WTC11 (cell line): ENCODE data around the gene NR1D1. TPM values are rescaled to one million over a fixed set of nuclear protein-coding genes. Genes with fewer than 3 reads are reported as not detected.
"Not testable (repeated sequence)": the region's sequence is repeated elsewhere in the genome, so short reads cannot be mapped to it uniquely, and the experiment has no call there.

Experiments used
- ATAC-seq: fragments of 200-7000 bp; cut with Tn5 transposase; 2 replicates; pipeline ENCODE4 v1.10.0; 2021; ENCODE audit warnings: mild to moderate bottlenecking, moderate library complexity
- CTCF ChIA-PET: fragments of 300-600 bp; sonication (Branson Sonifier 250); formaldehyde crosslinking; loops from one replicate; lab custom pipeline; 2021; ENCODE audit warnings: antibody characterized with exemption; lab: Charles Lee
- POLR2A ChIA-PET: fragments of 350-600 bp; sonication (Branson Sonifier 250); formaldehyde crosslinking; loops from one replicate; lab custom pipeline; 2021; ENCODE audit warnings: antibody characterized with exemption; lab: Charles Lee
- DNase-seq: peaks from one replicate; pipeline ENCODE4 v3.0.0; 2021; ENCODE audit warnings: low spot score
- H3K27ac Mint-ChIP-seq: 2 replicates; pipeline ENCODE4 v1.8.0; 2021; ENCODE audit warnings: mixed read lengths
- H3K27me3 Mint-ChIP-seq: 2 replicates; pipeline ENCODE4 v1.8.0; 2021; ENCODE audit warnings: low read depth, mild to moderate bottlenecking, moderate library complexity, mixed read lengths
- H3K36me3 Mint-ChIP-seq: 2 replicates; pipeline ENCODE4 v1.8.0; 2021; ENCODE audit warnings: mixed read lengths
- H3K4me1 Mint-ChIP-seq: 2 replicates; pipeline ENCODE4 v1.8.0; 2022; ENCODE audit warnings: mixed read lengths
- H3K4me3 Mint-ChIP-seq: 2 replicates; pipeline ENCODE4 v1.8.0; 2021; ENCODE audit warnings: mild to moderate bottlenecking, moderate library complexity, mixed read lengths
- H3K9me3 Mint-ChIP-seq: 2 replicates; pipeline ENCODE4 v1.8.0; 2021; ENCODE audit warnings: mixed read lengths
- GABPB1 ChIP-seq: sonication (generic); formaldehyde crosslinking; IDR thresholded peaks from 2 replicates; pipeline ENCODE4 v1.8.1; 2023; ENCODE audit warnings: mild to moderate bottlenecking, missing genetic modification reagents
- GTF2I ChIP-seq: fragments of 250-450 bp; sonication (Bioruptor Pico); conservative IDR thresholded peaks from 2 replicates; pipeline ENCODE4 v1.4.0; 2021; ENCODE audit warnings: mild to moderate bottlenecking
- MXD4 ChIP-seq: fragments of 250-450 bp; sonication (Bioruptor Pico); IDR thresholded peaks from 2 replicates; pipeline ENCODE4 v1.8.0; 2021; ENCODE audit warnings: mild to moderate bottlenecking, moderate library complexity, borderline replicate concordance
- NFATC4 ChIP-seq: fragments of 250-450 bp; sonication (Bioruptor Pico); IDR thresholded peaks from 2 replicates; pipeline ENCODE4 v1.9.0; 2021; ENCODE audit warnings: mild to moderate bottlenecking
- SP1 ChIP-seq: sonication (generic); formaldehyde crosslinking; conservative IDR thresholded peaks from 2 replicates; pipeline ENCODE4 v1.8.1; 2022; ENCODE audit warnings: missing genetic modification reagents
- ZNF121 ChIP-seq: sonication (generic); formaldehyde crosslinking; IDR thresholded peaks from 2 replicates; pipeline ENCODE4 v1.8.0; 2023; ENCODE audit warnings: missing genetic modification reagents
- ZNF425 ChIP-seq: fragments of 250-450 bp; sonication (Bioruptor Pico); conservative IDR thresholded peaks from 2 replicates; pipeline ENCODE4 v1.9.0; 2021; ENCODE audit warnings: mild to moderate bottlenecking
- total RNA-seq: library from RNA; stranded (reverse); gene quantifications from 3 replicates; pipeline ENCODE4 v1.2.3, GENCODE V29; 2021
- TF ChIP-seq, protein P1 (sequence below): sonication (generic); formaldehyde crosslinking; IDR thresholded peaks from 2 replicates; pipeline ENCODE4 v1.8.1; 2023; ENCODE audit warnings: mild to moderate bottlenecking, missing genetic modification reagents, moderate library complexity
- TF ChIP-seq, protein P2 (sequence below): fragments of 200-600 bp; IDR thresholded peaks from 2 replicates; pipeline ENCODE4 v1.8.0; 2022; ENCODE audit warnings: antibody characterized with exemption
- TF ChIP-seq, protein P3 (sequence below): sonication (generic); formaldehyde crosslinking; IDR thresholded peaks from 2 replicates; pipeline ENCODE4 v1.8.1; 2023; ENCODE audit warnings: mild to moderate bottlenecking, missing genetic modification reagents, borderline replicate concordance
- TF ChIP-seq, protein P4 (sequence below): sonication (generic); formaldehyde crosslinking; conservative IDR thresholded peaks from 2 replicates; pipeline ENCODE4 v1.8.1; 2022; ENCODE audit warnings: mild to moderate bottlenecking, missing genetic modification reagents
- TF ChIP-seq, protein P5 (sequence below): fragments of 250-450 bp; sonication (Bioruptor Pico); IDR thresholded peaks from 2 replicates; pipeline ENCODE4 v1.9.0; 2021; ENCODE audit warnings: mild to moderate bottlenecking, borderline replicate concordance

Gene NR1D1
- total RNA-seq, 1 experiment from 2014 or later = 5.6 TPM

GRCh38 chr17:40145476-40145875 is 45.1 kb upstream of the NR1D1 start:
- Mint-ChIP-seq H3K36me3 (peaks cover 63% of the 10 kb centered on the region), H3K27ac (no peak overlapping the region; the same call in 1 of the 2 replicates), H3K27me3 (no peaks in the 10 kb centered on the region), H3K9me3 (no peaks in the 10 kb centered on the region), H3K4me3 (no peak overlapping the region), H3K4me1 (peaks cover 14% of the 10 kb centered on the region)
- DNase-seq (no peak), ATAC-seq (no peak)
- ChIA-PET CTCF (interaction anchor here (1.2 kb wide), 1 partner anchor 59 kb away, joined by 3 read pairs; no protein-coding TSS in a partner anchor), POLR2A (no interaction called here)
- no peak for TF ChIP-seq NFATC4 (CRISPR knock-in tag)
- TF ChIP-seq SP1 (CRISPR knock-in tag) = no peak

DNA sequence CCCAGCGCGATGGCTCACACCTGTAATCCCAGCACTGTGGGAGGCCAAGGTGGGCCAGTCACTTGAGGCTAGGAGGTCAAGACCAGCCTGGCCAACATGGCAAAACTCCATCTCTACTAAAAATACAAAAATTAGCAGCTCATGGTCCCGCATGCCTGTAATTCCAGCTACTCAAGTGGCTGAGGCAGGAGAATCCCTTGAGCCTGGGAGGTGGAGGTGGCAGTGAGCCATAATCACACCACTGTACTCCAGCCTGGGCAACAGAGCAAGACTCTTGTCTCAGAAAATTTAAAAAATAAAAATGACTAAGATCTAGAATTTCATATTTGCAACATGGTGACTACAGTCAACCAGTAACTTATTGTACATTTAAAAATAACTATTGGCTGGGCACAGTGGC is 42.8 kb upstream of the NR1D1 start:
- CTCF ChIA-PET = interaction anchor here (0.6 kb wide), 1 partner anchor 67 kb away, joined by 5 read pairs; no protein-coding TSS in a partner anchor
- H3K4me1 Mint-ChIP-seq = peaks cover 19% of the 10 kb centered on the region

GRCh38 chr17:40139566-40140058 is 39.2 kb upstream of the NR1D1 start:
- TF ChIP-seq, protein P1, sequence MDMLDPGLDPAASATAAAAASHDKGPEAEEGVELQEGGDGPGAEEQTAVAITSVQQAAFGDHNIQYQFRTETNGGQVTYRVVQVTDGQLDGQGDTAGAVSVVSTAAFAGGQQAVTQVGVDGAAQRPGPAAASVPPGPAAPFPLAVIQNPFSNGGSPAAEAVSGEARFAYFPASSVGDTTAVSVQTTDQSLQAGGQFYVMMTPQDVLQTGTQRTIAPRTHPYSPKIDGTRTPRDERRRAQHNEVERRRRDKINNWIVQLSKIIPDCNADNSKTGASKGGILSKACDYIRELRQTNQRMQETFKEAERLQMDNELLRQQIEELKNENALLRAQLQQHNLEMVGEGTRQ (CRISPR knock-in tag) = no peak
- no peak for TF ChIP-seq NFATC4 (CRISPR knock-in tag)
- no peak for TF ChIP-seq MXD4 (CRISPR knock-in tag)
- TF ChIP-seq, protein P2, sequence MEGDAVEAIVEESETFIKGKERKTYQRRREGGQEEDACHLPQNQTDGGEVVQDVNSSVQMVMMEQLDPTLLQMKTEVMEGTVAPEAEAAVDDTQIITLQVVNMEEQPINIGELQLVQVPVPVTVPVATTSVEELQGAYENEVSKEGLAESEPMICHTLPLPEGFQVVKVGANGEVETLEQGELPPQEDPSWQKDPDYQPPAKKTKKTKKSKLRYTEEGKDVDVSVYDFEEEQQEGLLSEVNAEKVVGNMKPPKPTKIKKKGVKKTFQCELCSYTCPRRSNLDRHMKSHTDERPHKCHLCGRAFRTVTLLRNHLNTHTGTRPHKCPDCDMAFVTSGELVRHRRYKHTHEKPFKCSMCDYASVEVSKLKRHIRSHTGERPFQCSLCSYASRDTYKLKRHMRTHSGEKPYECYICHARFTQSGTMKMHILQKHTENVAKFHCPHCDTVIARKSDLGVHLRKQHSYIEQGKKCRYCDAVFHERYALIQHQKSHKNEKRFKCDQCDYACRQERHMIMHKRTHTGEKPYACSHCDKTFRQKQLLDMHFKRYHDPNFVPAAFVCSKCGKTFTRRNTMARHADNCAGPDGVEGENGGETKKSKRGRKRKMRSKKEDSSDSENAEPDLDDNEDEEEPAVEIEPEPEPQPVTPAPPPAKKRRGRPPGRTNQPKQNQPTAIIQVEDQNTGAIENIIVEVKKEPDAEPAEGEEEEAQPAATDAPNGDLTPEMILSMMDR = no peak
- TF ChIP-seq, protein P3, sequence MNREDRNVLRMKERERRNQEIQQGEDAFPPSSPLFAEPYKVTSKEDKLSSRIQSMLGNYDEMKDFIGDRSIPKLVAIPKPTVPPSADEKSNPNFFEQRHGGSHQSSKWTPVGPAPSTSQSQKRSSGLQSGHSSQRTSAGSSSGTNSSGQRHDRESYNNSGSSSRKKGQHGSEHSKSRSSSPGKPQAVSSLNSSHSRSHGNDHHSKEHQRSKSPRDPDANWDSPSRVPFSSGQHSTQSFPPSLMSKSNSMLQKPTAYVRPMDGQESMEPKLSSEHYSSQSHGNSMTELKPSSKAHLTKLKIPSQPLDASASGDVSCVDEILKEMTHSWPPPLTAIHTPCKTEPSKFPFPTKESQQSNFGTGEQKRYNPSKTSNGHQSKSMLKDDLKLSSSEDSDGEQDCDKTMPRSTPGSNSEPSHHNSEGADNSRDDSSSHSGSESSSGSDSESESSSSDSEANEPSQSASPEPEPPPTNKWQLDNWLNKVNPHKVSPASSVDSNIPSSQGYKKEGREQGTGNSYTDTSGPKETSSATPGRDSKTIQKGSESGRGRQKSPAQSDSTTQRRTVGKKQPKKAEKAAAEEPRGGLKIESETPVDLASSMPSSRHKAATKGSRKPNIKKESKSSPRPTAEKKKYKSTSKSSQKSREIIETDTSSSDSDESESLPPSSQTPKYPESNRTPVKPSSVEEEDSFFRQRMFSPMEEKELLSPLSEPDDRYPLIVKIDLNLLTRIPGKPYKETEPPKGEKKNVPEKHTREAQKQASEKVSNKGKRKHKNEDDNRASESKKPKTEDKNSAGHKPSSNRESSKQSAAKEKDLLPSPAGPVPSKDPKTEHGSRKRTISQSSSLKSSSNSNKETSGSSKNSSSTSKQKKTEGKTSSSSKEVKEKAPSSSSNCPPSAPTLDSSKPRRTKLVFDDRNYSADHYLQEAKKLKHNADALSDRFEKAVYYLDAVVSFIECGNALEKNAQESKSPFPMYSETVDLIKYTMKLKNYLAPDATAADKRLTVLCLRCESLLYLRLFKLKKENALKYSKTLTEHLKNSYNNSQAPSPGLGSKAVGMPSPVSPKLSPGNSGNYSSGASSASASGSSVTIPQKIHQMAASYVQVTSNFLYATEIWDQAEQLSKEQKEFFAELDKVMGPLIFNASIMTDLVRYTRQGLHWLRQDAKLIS (CRISPR knock-in tag) = no peak
- no peak for TF ChIP-seq GABPB1
- TF ChIP-seq, protein P4, sequence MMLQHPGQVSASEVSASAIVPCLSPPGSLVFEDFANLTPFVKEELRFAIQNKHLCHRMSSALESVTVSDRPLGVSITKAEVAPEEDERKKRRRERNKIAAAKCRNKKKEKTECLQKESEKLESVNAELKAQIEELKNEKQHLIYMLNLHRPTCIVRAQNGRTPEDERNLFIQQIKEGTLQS (CRISPR knock-in tag) = no peak
- TF ChIP-seq ZNF121 (CRISPR knock-in tag) = peak; percentile 100
- no peak for TF ChIP-seq ZNF425
- TF ChIP-seq, protein P5, sequence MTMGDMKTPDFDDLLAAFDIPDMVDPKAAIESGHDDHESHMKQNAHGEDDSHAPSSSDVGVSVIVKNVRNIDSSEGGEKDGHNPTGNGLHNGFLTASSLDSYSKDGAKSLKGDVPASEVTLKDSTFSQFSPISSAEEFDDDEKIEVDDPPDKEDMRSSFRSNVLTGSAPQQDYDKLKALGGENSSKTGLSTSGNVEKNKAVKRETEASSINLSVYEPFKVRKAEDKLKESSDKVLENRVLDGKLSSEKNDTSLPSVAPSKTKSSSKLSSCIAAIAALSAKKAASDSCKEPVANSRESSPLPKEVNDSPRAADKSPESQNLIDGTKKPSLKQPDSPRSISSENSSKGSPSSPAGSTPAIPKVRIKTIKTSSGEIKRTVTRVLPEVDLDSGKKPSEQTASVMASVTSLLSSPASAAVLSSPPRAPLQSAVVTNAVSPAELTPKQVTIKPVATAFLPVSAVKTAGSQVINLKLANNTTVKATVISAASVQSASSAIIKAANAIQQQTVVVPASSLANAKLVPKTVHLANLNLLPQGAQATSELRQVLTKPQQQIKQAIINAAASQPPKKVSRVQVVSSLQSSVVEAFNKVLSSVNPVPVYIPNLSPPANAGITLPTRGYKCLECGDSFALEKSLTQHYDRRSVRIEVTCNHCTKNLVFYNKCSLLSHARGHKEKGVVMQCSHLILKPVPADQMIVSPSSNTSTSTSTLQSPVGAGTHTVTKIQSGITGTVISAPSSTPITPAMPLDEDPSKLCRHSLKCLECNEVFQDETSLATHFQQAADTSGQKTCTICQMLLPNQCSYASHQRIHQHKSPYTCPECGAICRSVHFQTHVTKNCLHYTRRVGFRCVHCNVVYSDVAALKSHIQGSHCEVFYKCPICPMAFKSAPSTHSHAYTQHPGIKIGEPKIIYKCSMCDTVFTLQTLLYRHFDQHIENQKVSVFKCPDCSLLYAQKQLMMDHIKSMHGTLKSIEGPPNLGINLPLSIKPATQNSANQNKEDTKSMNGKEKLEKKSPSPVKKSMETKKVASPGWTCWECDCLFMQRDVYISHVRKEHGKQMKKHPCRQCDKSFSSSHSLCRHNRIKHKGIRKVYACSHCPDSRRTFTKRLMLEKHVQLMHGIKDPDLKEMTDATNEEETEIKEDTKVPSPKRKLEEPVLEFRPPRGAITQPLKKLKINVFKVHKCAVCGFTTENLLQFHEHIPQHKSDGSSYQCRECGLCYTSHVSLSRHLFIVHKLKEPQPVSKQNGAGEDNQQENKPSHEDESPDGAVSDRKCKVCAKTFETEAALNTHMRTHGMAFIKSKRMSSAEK (CRISPR knock-in tag) = no peak
- TF ChIP-seq GTF2I (CRISPR knock-in tag) = peak; percentile 48; the same call in 1 of the 2 replicates
- TF ChIP-seq, all 79 proteins: peak for 2
- Mint-ChIP-seq H3K9me3 (no peaks in the 10 kb centered on the region), H3K27ac (peak overlapping the region; percentile 100), H3K4me1 (peaks cover 19% of the 10 kb centered on the region), H3K27me3 (no peaks in the 10 kb centered on the region), H3K4me3 (peak overlapping the region; percentile 94), H3K36me3 (peaks cover 36% of the 10 kb centered on the region)
- no peak for DNase-seq
- ChIA-PET CTCF (interaction anchor here (1.1 to 2.7 kb wide), 5 partner anchors 16 to 181 kb away, joined by 3 to 17 read pairs (median 4); no protein-coding TSS in a partner anchor), POLR2A (interaction anchor here (0.5 to 2.2 kb wide), 10 partner anchors 16 to 1348 kb away, joined by 3 to 17 read pairs (median 3); partner anchors contain the start of genes MED24 and MSL1)
- ATAC-seq = no peak

More for the DNA sequence above, 42.8 kb upstream of the NR1D1 start:
- not testable (repeated sequence) for H3K9me3 Mint-ChIP-seq, DNase-seq, H3K27ac Mint-ChIP-seq, H3K27me3 Mint-ChIP-seq, ATAC-seq, H3K4me3 Mint-ChIP-seq
- POLR2A ChIA-PET = interaction anchor here (0.6 to 0.7 kb wide), 2 partner anchors 96 to 155 kb away, joined by 3 to 4 read pairs; no protein-coding TSS in a partner anchor
- H3K36me3 Mint-ChIP-seq = peaks cover 40% of the 10 kb centered on the region
